Mesothelial cell of epicardium (in vitro differentiated cells): ENCODE data around the gene PRKN. TPM values are rescaled to one million over a fixed set of nuclear protein-coding genes. Genes with fewer than 3 reads are reported as not detected.

ENCODE experiments used
- DNase-seq, 2 experiments: peaks; one replicate each; pipeline ENCODE4 v3.0.0; 2021; ENCODE audit warnings: low spot score in 2 of 2; ENCODE audit not compliant: unreplicated experiment in 2 of 2
- H3K27ac Mint-ChIP-seq: 2 replicates; pipeline ENCODE4 v1.8.0; 2021; ENCODE audit warnings: mixed read lengths
- H3K27me3 Mint-ChIP-seq: 2 replicates; pipeline ENCODE4 v1.8.0; 2021; ENCODE audit warnings: low read depth, mixed read lengths
- H3K36me3 Mint-ChIP-seq: 2 replicates; pipeline ENCODE4 v1.8.0; 2021; ENCODE audit warnings: mixed read lengths
- H3K4me1 Mint-ChIP-seq: 2 replicates; pipeline ENCODE4 v1.8.0; 2021; ENCODE audit warnings: mixed read lengths
- H3K4me3 Mint-ChIP-seq: 2 replicates; pipeline ENCODE4 v1.8.0; 2021; ENCODE audit warnings: mild to moderate bottlenecking, moderate library complexity, mixed read lengths
- H3K9me3 Mint-ChIP-seq: 2 replicates; pipeline ENCODE4 v1.8.0; 2021; ENCODE audit warnings: mixed read lengths
- CTCF ChIP-seq: fragments of 200-600 bp; sonication (generic); IDR thresholded peaks from one replicate; pipeline ENCODE4 v1.5.0; 2021; ENCODE audit warnings: antibody characterized with exemption; ENCODE audit not compliant: unreplicated experiment
- total RNA-seq: library from RNA; stranded (reverse); gene quantifications from 3 replicates; pipeline ENCODE4 v1.2.1, GENCODE V29; 2021

Gene PRKN
- total RNA-seq, 1 donor from 2014 or later: 7.6 TPM

GRCh38 chr6:161449521-161449920 lies 1278.0 kb downstream of the PRKN start:
- H3K27ac Mint-ChIP-seq: no peak overlapping the region
- H3K4me1 Mint-ChIP-seq: peaks cover 24% of the 10 kb centered on the region
- no peak overlapping the region for H3K4me3 Mint-ChIP-seq

DNA sequence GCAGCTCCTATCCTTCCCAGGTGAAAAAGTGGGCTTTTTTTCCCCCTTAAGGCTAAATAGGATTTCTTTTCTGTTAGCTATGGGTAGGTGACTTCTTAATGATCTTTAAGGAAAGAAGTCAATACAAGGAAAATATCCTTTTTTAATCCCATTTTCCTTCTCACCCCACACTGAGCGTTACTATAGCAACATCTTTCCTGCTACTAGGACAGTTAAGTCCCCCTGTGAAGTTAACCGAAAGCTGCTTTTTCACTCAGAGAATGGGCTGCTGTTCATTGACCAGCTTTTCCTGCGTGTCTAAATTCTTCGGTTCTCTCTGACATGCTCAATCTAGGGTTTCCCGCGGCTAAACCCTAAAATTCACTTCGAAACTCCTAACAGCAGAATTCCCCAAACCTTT lies 1280.6 kb downstream of the PRKN start:
- H3K27me3 Mint-ChIP-seq: no peaks in the 10 kb centered on the region
- H3K36me3 Mint-ChIP-seq: no peaks in the 10 kb centered on the region
- H3K27ac Mint-ChIP-seq: no peak overlapping the region
- peaks cover 3% of the 10 kb centered on the region for H3K9me3 Mint-ChIP-seq
- H3K4me1 Mint-ChIP-seq: peaks cover 35% of the 10 kb centered on the region
- no peak for TF ChIP-seq CTCF
- no peak for DNase-seq
- no peak overlapping the region for H3K4me3 Mint-ChIP-seq

More at GRCh38 chr6:161449521-161449920, 1278.0 kb downstream of the PRKN start:
- DNase-seq: no peak
- Mint-ChIP-seq H3K36me3 (no peaks in the 10 kb centered on the region), H3K27me3 (no peaks in the 10 kb centered on the region), H3K9me3 (peaks cover 3% of the 10 kb centered on the region)
- TF ChIP-seq CTCF: no peak

- Mint-ChIP-seq H3K27ac (peak overlapping the region; percentile 58), H3K4me3 (no peak overlapping the region), H3K27me3 (no peaks in the 10 kb centered on the region), H3K9me3 (peaks cover 3% of the 10 kb centered on the region), H3K4me1 (peaks cover 35% of the 10 kb centered on the region), H3K36me3 (no peaks in the 10 kb centered on the region)
- TF ChIP-seq CTCF: no peak
- DNase-seq: no peak
These were observed 1281.2 kb downstream of the PRKN start for GRCh38 chr6:161446296-161446925.

GRCh38 chr6:161445021-161445799 lies 1282.4 kb downstream of the PRKN start:
- Mint-ChIP-seq H3K27ac (peak overlapping the region; percentile 60), H3K4me3 (peak overlapping the region; percentile 3), H3K9me3 (peaks cover 3% of the 10 kb centered on the region), H3K4me1 (peaks cover 38% of the 10 kb centered on the region), H3K27me3 (no peaks in the 10 kb centered on the region), H3K36me3 (no peaks in the 10 kb centered on the region)
- DNase-seq: no peak
- no peak for TF ChIP-seq CTCF

GRCh38 chr6:161444464-161444863 lies 1283.1 kb downstream of the PRKN start:
- H3K27ac Mint-ChIP-seq: peak overlapping the region; percentile 66
- TF ChIP-seq CTCF: no peak
- no peaks in the 10 kb centered on the region for H3K36me3 Mint-ChIP-seq
- peaks cover 3% of the 10 kb centered on the region for H3K9me3 Mint-ChIP-seq
- H3K4me1 Mint-ChIP-seq: peaks cover 38% of the 10 kb centered on the region
- H3K27me3 Mint-ChIP-seq: no peaks in the 10 kb centered on the region
- no peak for DNase-seq
- peak overlapping the region; percentile 18 for H3K4me3 Mint-ChIP-seq
